CD4-positive, alpha-beta memory T cell (primary cell): Measurements from ENCODE around the gene TAF8. TPM values are rescaled to one million over a fixed set of nuclear protein-coding genes. Genes with fewer than 3 reads are reported as not detected.

Experiments used
- CTCF ChIA-PET: fragments of 350-600 bp; sonication (Branson Sonifier 250); formaldehyde crosslinking; loops from one replicate; lab custom pipeline; 2021; ENCODE audit warnings: inconsistent platforms; ENCODE audit not compliant: partially characterized antibody; lab: Charles Lee
- POLR2A ChIA-PET: fragments of 350-600 bp; sonication (Branson Sonifier 250); formaldehyde crosslinking; loops from one replicate; lab custom pipeline; 2021; ENCODE audit not compliant: partially characterized antibody; lab: Charles Lee
- DNase-seq, 5 donors: peaks; one replicate each; pipeline versions ENCODE4 v3.0.0 to v3.0.0-alpha.2; 2020 to 2022; ENCODE audit warnings: mixed read lengths in 1 of 5
- H3K27ac ChIP-seq: one replicate; pipeline ENCODE4 v1.7.0; 2013; ENCODE audit warnings: low read depth, low read length
- H3K27me3 ChIP-seq: 2 replicates; pipeline ENCODE4 v1.7.0; 2013; ENCODE audit warnings: mild to moderate bottlenecking, low read length, moderate library complexity; ENCODE audit not compliant: insufficient read depth
- H3K36me3 ChIP-seq: 2 replicates; pipeline ENCODE4 v1.7.0; 2013; ENCODE audit warnings: mild to moderate bottlenecking, low read length, moderate library complexity; ENCODE audit not compliant: insufficient read depth
- H3K4me1 ChIP-seq: 2 replicates; pipeline ENCODE4 v1.7.0; 2013; ENCODE audit warnings: mild to moderate bottlenecking, low read length, moderate library complexity; ENCODE audit not compliant: insufficient read depth
- H3K4me3 ChIP-seq, 2 donors: one replicate each; pipeline ENCODE4 v1.7.0; 2013; ENCODE audit warnings: low read length in 2 of 2, mild to moderate bottlenecking in 1 of 2
- H3K9me3 ChIP-seq, 2 donors: one replicate each; pipeline ENCODE4 v1.7.0; 2013; ENCODE audit warnings: low read length in 2 of 2, control low read depth in 1 of 2; ENCODE audit not compliant: control insufficient read depth in 1 of 2
- H3K27ac Mint-ChIP-seq, 7 donors: one replicate each; pipeline ENCODE4 v1.8.0; 2020 to 2021; ENCODE audit warnings: mixed read lengths in 7 of 7, mild to moderate bottlenecking in 6 of 7, inconsistent platforms in 3 of 7, moderate library complexity in 3 of 7
- H3K27me3 Mint-ChIP-seq, 2 donors: one replicate each; pipeline ENCODE4 v1.8.0; 2020 to 2021; ENCODE audit warnings: mixed read lengths in 2 of 2
- H3K36me3 Mint-ChIP-seq, 2 donors: one replicate each; pipeline ENCODE4 v1.8.0; 2020 to 2021; ENCODE audit warnings: mixed read lengths in 2 of 2, inconsistent platforms in 1 of 2, mild to moderate bottlenecking in 1 of 2
- H3K4me1 Mint-ChIP-seq, 4 donors: one replicate each; pipeline ENCODE4 v1.8.0; 2020 to 2021; ENCODE audit warnings: mixed read lengths in 4 of 4, mild to moderate bottlenecking in 1 of 4
- H3K4me3 Mint-ChIP-seq, 8 donors: one replicate each; pipeline ENCODE4 v1.8.0; 2020 to 2021; ENCODE audit warnings: mixed read lengths in 8 of 8, mild to moderate bottlenecking in 7 of 8, moderate library complexity in 6 of 8, inconsistent platforms in 3 of 8
- H3K9me3 Mint-ChIP-seq, 8 donors: one replicate each; pipeline ENCODE4 v1.8.0; 2020 to 2021; ENCODE audit warnings: mixed read lengths in 8 of 8, mild to moderate bottlenecking in 5 of 8, inconsistent platforms in 3 of 8, moderate library complexity in 1 of 8
- intact Hi-C: fragments of 100-400 bp; cut with micrococcal nuclease; formaldehyde crosslinking; loops from one replicate; pipeline ENCODE4 v1.15.1; 2023
- polyA plus RNA-seq, 2 donors: library from polyadenylated mRNA; unstranded; fragments of 300-500 nt; fragmentation: Illumina TruSeq; gene quantifications; one replicate each; pipeline ENCODE4 v1.2.3, GENCODE V29; 2021
- total RNA-seq, 2 experiments: library from RNA; stranded (reverse); gene quantifications; one replicate each; pipeline ENCODE4 v1.2.3, GENCODE V29; 2021

TAF8 gene
- total and polyA plus RNA-seq, 4 experiments from 2014 or later: 10.3 to 40.9 (median 29.2) TPM

DNA sequence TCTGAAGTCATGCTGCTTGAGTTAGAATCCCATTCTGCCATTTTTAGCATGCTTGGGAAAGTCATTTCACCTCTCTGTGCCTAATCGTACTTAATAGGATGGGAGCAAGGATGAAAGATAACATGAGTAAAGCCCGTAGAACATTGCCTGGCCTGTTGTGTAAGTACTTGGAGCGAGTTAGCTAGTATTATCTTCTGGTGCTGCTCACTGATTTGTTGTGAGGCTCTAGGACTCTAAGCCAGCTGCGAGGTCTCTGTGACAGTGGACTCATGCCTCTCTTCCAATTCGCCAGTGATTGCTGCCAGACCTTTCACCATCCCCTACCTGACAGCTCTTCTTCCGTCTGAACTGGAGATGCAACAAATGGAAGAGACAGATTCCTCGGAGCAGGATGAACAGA, 17.8 kb downstream of the TAF8 start:
- no peak overlapping the region for H3K27ac ChIP-seq
- H3K4me3 ChIP-seq: no peak overlapping the region
- Mint-ChIP-seq H3K4me1 (peaks cover 0 to 3% (median 1%) of the 10 kb centered on the region in 4 donors), H3K9me3 (no peaks in the 10 kb centered on the region), H3K27me3 (no peaks in the 10 kb centered on the region), H3K27ac (no peak overlapping the region), H3K4me3 (no peak overlapping the region), H3K36me3 (peaks cover 25 to 36% of the 10 kb centered on the region in 2 donors)
- no peaks in the 10 kb centered on the region for H3K4me1 ChIP-seq
- DNase-seq: no peak
- ChIA-PET POLR2A (interaction anchor here (1.6 kb wide), 1 partner anchor 22 kb away, joined by 3 read pairs; no protein-coding TSS in a partner anchor), CTCF (interaction anchor here (0.6 to 0.7 kb wide), 2 partner anchors 8 to 281 kb away, joined by 3 to 4 read pairs; partner anchors contain the start of gene TOMM6)
- no peaks in the 10 kb centered on the region for H3K27me3 ChIP-seq
- intact Hi-C loops: no loop called here
- no peaks in the 10 kb centered on the region for H3K9me3 ChIP-seq
- peaks cover 64% of the 10 kb centered on the region for H3K36me3 ChIP-seq

- H3K4me1 Mint-ChIP-seq: peaks cover 0 to 3% (median 3%) of the 10 kb centered on the region in 4 donors
These were observed 18.7 kb downstream of the TAF8 start for GRCh38 chr6:42068872-42069522.

DNA sequence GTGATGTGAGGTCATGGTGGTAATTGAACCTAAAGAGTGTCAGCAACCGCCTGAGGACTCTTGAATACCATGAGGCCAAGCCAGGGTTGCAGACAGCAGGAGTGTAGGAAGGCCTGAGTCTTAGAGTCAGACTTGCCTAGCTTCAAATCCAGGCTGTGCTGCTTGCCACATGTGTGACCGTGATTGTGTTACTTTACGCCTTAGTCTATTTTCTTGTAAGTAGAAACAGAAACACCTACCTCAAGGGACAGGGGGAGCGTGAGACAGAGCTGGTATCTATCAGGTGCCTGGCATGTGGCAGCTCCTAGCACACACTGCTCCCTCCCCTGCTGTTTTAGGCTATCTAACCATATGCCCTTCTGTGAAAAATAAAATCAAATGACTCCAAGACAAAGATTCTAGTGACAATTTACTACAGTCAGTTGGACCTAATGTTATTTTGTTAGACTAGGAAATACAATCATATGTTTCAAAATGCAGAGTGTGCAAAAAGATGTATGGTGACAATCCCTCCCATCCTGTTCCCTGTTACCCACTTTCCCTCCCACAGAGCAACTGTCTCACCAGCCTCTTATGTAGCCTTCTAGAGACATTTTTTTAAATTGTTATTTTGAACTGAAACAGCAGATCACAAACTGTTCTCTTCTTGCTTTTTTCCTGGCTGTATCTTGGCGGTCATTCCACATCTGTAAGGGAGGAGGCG, 21.7 kb downstream of the TAF8 start:
- Mint-ChIP-seq H3K27ac (peak overlapping the region in 5 of 7 donors; percentile 6 to 68 (median 34)), H3K4me1 (peaks cover 0 to 4% (median 1%) of the 10 kb centered on the region in 4 donors), H3K27me3 (no peaks in the 10 kb centered on the region), H3K9me3 (peaks cover 0 to 1% (median 0%) of the 10 kb centered on the region in 8 donors), H3K36me3 (peaks cover 26 to 45% of the 10 kb centered on the region in 2 donors), H3K4me3 (no peak overlapping the region)
- Histone ChIP-seq H3K27ac (no peak overlapping the region), H3K9me3 (no peaks in the 10 kb centered on the region), H3K36me3 (peaks cover 61% of the 10 kb centered on the region), H3K4me1 (no peaks in the 10 kb centered on the region), H3K4me3 (no peak overlapping the region), H3K27me3 (no peaks in the 10 kb centered on the region)
- ChIA-PET POLR2A (no interaction called here), CTCF (interaction anchor here (1.8 to 3.4 kb wide), 4 partner anchors 28 to 225 kb away, joined by 5 to 12 read pairs (median 8); no protein-coding TSS in a partner anchor)
- DNase-seq: no peak
- intact Hi-C loops: no loop called here

More at GRCh38 chr6:42068872-42069522, 18.7 kb downstream of the TAF8 start:
- H3K4me3 ChIP-seq: no peak overlapping the region
- peaks cover 67% of the 10 kb centered on the region for H3K36me3 ChIP-seq
- H3K27me3 ChIP-seq: no peaks in the 10 kb centered on the region
- Mint-ChIP-seq H3K27ac (no peak overlapping the region), H3K9me3 (no peaks in the 10 kb centered on the region), H3K27me3 (no peaks in the 10 kb centered on the region), H3K36me3 (peaks cover 23 to 38% of the 10 kb centered on the region in 2 donors), H3K4me3 (no peak overlapping the region)
- intact Hi-C loops: no loop called here
- no peak overlapping the region for H3K27ac ChIP-seq
- no peaks in the 10 kb centered on the region for H3K9me3 ChIP-seq
- H3K4me1 ChIP-seq: no peaks in the 10 kb centered on the region
- ChIA-PET CTCF (interaction anchor here (1.5 kb wide), 1 partner anchor 35 kb away, joined by 5 read pairs; no protein-coding TSS in a partner anchor), POLR2A (no interaction called here)
- no peak for DNase-seq

DNA sequence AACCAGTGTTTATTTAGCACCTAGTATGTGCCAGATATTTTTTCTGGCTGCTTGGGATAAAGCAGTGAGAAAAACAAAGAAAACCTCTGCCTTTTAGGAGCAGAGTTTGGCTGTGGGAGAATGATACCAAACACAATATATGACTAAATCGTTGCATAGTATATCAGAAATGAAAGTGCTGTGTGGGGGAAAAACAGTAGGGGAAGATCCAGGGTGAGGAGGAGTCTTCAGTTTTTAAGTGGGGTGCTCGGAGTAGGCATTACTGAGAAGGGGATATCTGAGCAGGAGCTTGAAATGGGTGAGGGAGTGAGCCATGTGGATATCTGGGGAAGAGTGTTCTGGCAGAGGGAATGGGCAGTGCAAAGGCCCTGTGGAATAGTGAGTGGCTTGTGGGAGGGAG, 23.0 kb downstream of the TAF8 start:
- DNase-seq: no peak
- ChIA-PET CTCF (interaction anchor here (0.6 to 3.4 kb wide), 9 partner anchors 23 to 474 kb away, joined by 3 to 12 read pairs (median 5); partner anchors contain the start of gene TAF8), POLR2A (interaction anchor here (0.6 kb wide), 1 partner anchor 351 kb away, joined by 3 read pairs; no protein-coding TSS in a partner anchor)
- no peak overlapping the region for H3K4me3 ChIP-seq
- no peaks in the 10 kb centered on the region for H3K27me3 ChIP-seq
- H3K36me3 ChIP-seq: peaks cover 59% of the 10 kb centered on the region
- peaks cover 31 to 53% of the 10 kb centered on the region in 2 donors for H3K36me3 Mint-ChIP-seq
- peak overlapping the region in 3 of 7 donors; percentile 63 to 88 (median 83) for H3K27ac Mint-ChIP-seq
- no peak overlapping the region for H3K4me3 Mint-ChIP-seq
- no peaks in the 10 kb centered on the region for H3K4me1 ChIP-seq
- H3K9me3 ChIP-seq: no peaks in the 10 kb centered on the region
- H3K9me3 Mint-ChIP-seq: peaks cover 0 to 1% (median 0%) of the 10 kb centered on the region in 8 donors
- intact Hi-C loops: no loop called here
- no peaks in the 10 kb centered on the region for H3K27me3 Mint-ChIP-seq
- H3K27ac ChIP-seq: no peak overlapping the region
- peaks cover 0 to 4% (median 1%) of the 10 kb centered on the region in 4 donors for H3K4me1 Mint-ChIP-seq

- peaks cover 0 to 4% (median 1%) of the 10 kb centered on the region in 4 donors for H3K4me1 Mint-ChIP-seq
- peaks cover 54% of the 10 kb centered on the region for H3K36me3 ChIP-seq
- intact Hi-C loops: loop anchor here (1.0 kb wide), 1 partner anchor 91 kb away; no protein-coding TSS in a partner anchor
- no peak overlapping the region for H3K27ac ChIP-seq
- no peaks in the 10 kb centered on the region for H3K4me1 ChIP-seq
- H3K9me3 ChIP-seq: no peaks in the 10 kb centered on the region
- H3K36me3 Mint-ChIP-seq: peaks cover 35 to 66% of the 10 kb centered on the region in 2 donors
- DNase-seq: peak; percentile 19 to 40 (median 33)
- peak overlapping the region in 2 of 7 donors; percentile 16 to 24 for H3K27ac Mint-ChIP-seq
- CTCF ChIA-PET: interaction anchor here (1.1 to 3.4 kb wide), 3 partner anchors 8 to 472 kb away, joined by 4 to 12 read pairs (median 5); no protein-coding TSS in a partner anchor
- peaks cover 0 to 1% (median 0%) of the 10 kb centered on the region in 8 donors for H3K9me3 Mint-ChIP-seq
- H3K27me3 ChIP-seq: no peaks in the 10 kb centered on the region
- H3K27me3 Mint-ChIP-seq: no peaks in the 10 kb centered on the region
- POLR2A ChIA-PET: interaction anchor here (1.2 kb wide), 1 partner anchor 139 kb away, joined by 3 read pairs; no protein-coding TSS in a partner anchor
- no peak overlapping the region for H3K4me3 Mint-ChIP-seq
- no peak overlapping the region for H3K4me3 ChIP-seq
These were observed 25.0 kb downstream of the TAF8 start for GRCh38 chr6:42075159-42075838.

GRCh38 chr6:42078386-42078785, 28.1 kb downstream of the TAF8 start:
- no peak for DNase-seq
- Mint-ChIP-seq H3K4me3 (no peak overlapping the region), H3K4me1 (peaks cover 0 to 4% (median 1%) of the 10 kb centered on the region in 4 donors), H3K36me3 (peaks cover 25 to 60% of the 10 kb centered on the region in 2 donors), H3K27ac (no peak overlapping the region), H3K9me3 (peaks cover 0 to 1% (median 0%) of the 10 kb centered on the region in 8 donors), H3K27me3 (no peaks in the 10 kb centered on the region)
- Histone ChIP-seq H3K4me3 (no peak overlapping the region), H3K4me1 (no peaks in the 10 kb centered on the region), H3K27ac (no peak overlapping the region), H3K9me3 (no peaks in the 10 kb centered on the region), H3K36me3 (peaks cover 40% of the 10 kb centered on the region), H3K27me3 (no peaks in the 10 kb centered on the region)
- intact Hi-C loops: no loop called here
- ChIA-PET POLR2A (no interaction called here), CTCF (interaction anchor here (2.1 to 3.4 kb wide), 2 partner anchors 26 to 469 kb away, joined by 8 to 13 read pairs; no protein-coding TSS in a partner anchor)
